HepG2 (cell line): ENCODE measurements around the gene NFATC3. TPM values are rescaled to one million over a fixed set of nuclear protein-coding genes. Genes with fewer than 3 reads are reported as not detected.

Experiments
- AGO2 ChIP-seq: fragments of 200-400 bp; formaldehyde crosslinking; optimal IDR thresholded peaks from 2 replicates; pipeline ENCODE3; 2017; ENCODE audit warnings: mild to moderate bottlenecking, low read depth, low read length, moderate library complexity
- FOXK1 ChIP-seq: sonication (generic); formaldehyde crosslinking; IDR thresholded peaks from 2 replicates; pipeline ENCODE4 v1.4.0; 2020; ENCODE audit warnings: low read depth, missing genetic modification reagents, borderline replicate concordance
- MTF2 ChIP-seq: sonication (generic); formaldehyde crosslinking; IDR thresholded peaks from 2 replicates; pipeline ENCODE4 v1.5.0; 2020; ENCODE audit warnings: missing genetic modification reagents, borderline replicate concordance
- MXI1 ChIP-seq: IDR thresholded peaks from 3 replicates; pipeline ENCODE4 v1.6.1; 2012; ENCODE audit warnings: low read depth, low read length, inconsistent platforms, borderline replicate concordance
- NCOA1 ChIP-seq: sonication (generic); formaldehyde crosslinking; IDR thresholded peaks from 2 replicates; pipeline ENCODE4 v1.9.0; 2021; ENCODE audit warnings: missing genetic modification reagents
- PHF8 ChIP-seq: sonication (generic); formaldehyde crosslinking; IDR thresholded peaks from 2 replicates; pipeline ENCODE4 v1.5.0; 2020; ENCODE audit warnings: missing genetic modification reagents
- POLR2A ChIP-seq, 2 experiments: IDR thresholded peaks; 2 replicates each; pipeline ENCODE4 v1.6.1; 2011; ENCODE audit warnings: low read depth in 2 of 2, low read length in 2 of 2, mild to moderate bottlenecking in 1 of 2, moderate library complexity in 1 of 2; ENCODE audit not compliant: insufficient read depth in 1 of 2
- PRMT3 ChIP-seq: sonication (generic); formaldehyde crosslinking; IDR thresholded peaks from 2 replicates; pipeline ENCODE4 v1.8.1; 2022; ENCODE audit warnings: low read depth, mild to moderate bottlenecking, moderate library complexity, missing genetic modification reagents, borderline replicate concordance
- REL ChIP-seq: sonication (generic); formaldehyde crosslinking; conservative IDR thresholded peaks from 2 replicates; pipeline ENCODE4 v1.8.0; 2022; ENCODE audit warnings: mild to moderate bottlenecking, missing genetic modification reagents, moderate library complexity
- SMC3 ChIP-seq: IDR thresholded peaks from 2 replicates; pipeline ENCODE4 v1.6.1; 2011; ENCODE audit warnings: low read length, improper control_type of control experiment
- SNAPC2 ChIP-seq: sonication (generic); formaldehyde crosslinking; IDR thresholded peaks from 2 replicates; pipeline ENCODE4 v1.8.1; 2022; ENCODE audit warnings: mild to moderate bottlenecking, missing genetic modification reagents
- SRSF1 ChIP-seq: fragments of 200-400 bp; formaldehyde crosslinking; optimal IDR thresholded peaks from 2 replicates; pipeline ENCODE3; 2017; ENCODE audit warnings: mild to moderate bottlenecking, low read depth, low read length, moderate library complexity
- TARDBP ChIP-seq: sonication (generic); formaldehyde crosslinking; IDR thresholded peaks from 2 replicates; pipeline ENCODE4 v1.8.0; 2022; ENCODE audit warnings: mild to moderate bottlenecking, missing genetic modification reagents
- TCF12 ChIP-seq, 2 experiments: fragments of 450-650 bp in 1 of 2; sonication (generic) in 1 of 2; formaldehyde crosslinking in 1 of 2; IDR thresholded peaks; 2 replicates each; pipeline versions ENCODE4 v1.6.1 to v1.8.0; 2017 to 2022; ENCODE audit warnings: antibody characterized with exemption in 1 of 2, mild to moderate bottlenecking in 1 of 2, missing genetic modification reagents in 1 of 2, moderate library complexity in 1 of 2
- TCF7L2 ChIP-seq: IDR thresholded peaks from 2 replicates; pipeline ENCODE4 v1.6.1; 2011; ENCODE audit warnings: mild to moderate bottlenecking, low read depth, low read length, moderate library complexity
- U2AF2 ChIP-seq: fragments of 200-400 bp; formaldehyde crosslinking; IDR thresholded peaks from 2 replicates; pipeline ENCODE4 v1.6.1; 2017; ENCODE audit warnings: low read depth, mild to moderate bottlenecking, low read length
- ZC3H4 ChIP-seq: sonication (generic); formaldehyde crosslinking; IDR thresholded peaks from 2 replicates; pipeline ENCODE4 v1.4.0; 2020; ENCODE audit warnings: missing genetic modification reagents, borderline replicate concordance
- ZNF34 ChIP-seq: sonication (generic); formaldehyde crosslinking; IDR thresholded peaks from 2 replicates; pipeline ENCODE4 v1.4.0; 2020; ENCODE audit warnings: mild to moderate bottlenecking, missing genetic modification reagents, borderline replicate concordance
- ZNF546 ChIP-seq: sonication (generic); formaldehyde crosslinking; conservative IDR thresholded peaks from 2 replicates; pipeline ENCODE4 v1.8.1; 2023; ENCODE audit warnings: mild to moderate bottlenecking, missing genetic modification reagents
- ZNF672 ChIP-seq: sonication (generic); formaldehyde crosslinking; IDR thresholded peaks from 2 replicates; pipeline ENCODE4 v1.8.1; 2022; ENCODE audit warnings: missing genetic modification reagents
- ZSCAN12 ChIP-seq: sonication (generic); formaldehyde crosslinking; IDR thresholded peaks from 2 replicates; pipeline ENCODE4 v1.9.0; 2021; ENCODE audit warnings: mild to moderate bottlenecking, missing genetic modification reagents
- polyA plus RNA-seq, 8 experiments: library from polyadenylated mRNA; depleted of rRNA in 3 of 8; stranded (reverse) in 7 of 8; unstranded in 1 of 8; fragments of >200 nt; fragmentation: Illumina TruSeq in 4 of 8; extraction: Trizol in 4 of 8; gene quantifications; 2 replicates each; pipeline versions ENCODE4 v1.2.1 to v1.2.3, GENCODE V29; 2011 to 2016; ENCODE audit warnings: low read depth in 4 of 8, missing spikeins in 1 of 8, mixed read lengths in 1 of 8; ENCODE audit not compliant: insufficient read depth in 1 of 8
- total RNA-seq, 5 experiments: library from RNA; depleted of rRNA; stranded (reverse); fragments of >200 nt; fragmentation: Illumina TruSeq; extraction: Trizol; gene quantifications; 2 replicates each; pipeline ENCODE4 v1.2.3, GENCODE V29; 2016; ENCODE audit warnings: low read depth in 1 of 5
- TF ChIP-seq, protein P1 (sequence below): sonication (generic); formaldehyde crosslinking; conservative IDR thresholded peaks from 2 replicates; pipeline ENCODE4 v1.5.0; 2020; ENCODE audit warnings: missing genetic modification reagents
- TF ChIP-seq, protein P2 (sequence below): sonication (generic); formaldehyde crosslinking; IDR thresholded peaks from 2 replicates; pipeline ENCODE4 v1.4.0; 2020; ENCODE audit warnings: missing genetic modification reagents
- TF ChIP-seq, protein P3 (sequence below): sonication (generic); formaldehyde crosslinking; IDR thresholded peaks from 2 replicates; pipeline ENCODE4 v1.8.0; 2022; ENCODE audit warnings: mild to moderate bottlenecking, missing genetic modification reagents, moderate library complexity
- TF ChIP-seq, protein P4 (sequence below): sonication (generic); formaldehyde crosslinking; IDR thresholded peaks from 2 replicates; pipeline ENCODE4 v1.4.0; 2020; ENCODE audit warnings: mild to moderate bottlenecking, low read depth, missing genetic modification reagents

NFATC3 gene
- total and polyA plus RNA-seq, 2 of the 13 experiments (the other 11 are each of a cell fraction or from before 2014, with no cell fraction given) = 52.6 to 62.7 TPM

DNA sequence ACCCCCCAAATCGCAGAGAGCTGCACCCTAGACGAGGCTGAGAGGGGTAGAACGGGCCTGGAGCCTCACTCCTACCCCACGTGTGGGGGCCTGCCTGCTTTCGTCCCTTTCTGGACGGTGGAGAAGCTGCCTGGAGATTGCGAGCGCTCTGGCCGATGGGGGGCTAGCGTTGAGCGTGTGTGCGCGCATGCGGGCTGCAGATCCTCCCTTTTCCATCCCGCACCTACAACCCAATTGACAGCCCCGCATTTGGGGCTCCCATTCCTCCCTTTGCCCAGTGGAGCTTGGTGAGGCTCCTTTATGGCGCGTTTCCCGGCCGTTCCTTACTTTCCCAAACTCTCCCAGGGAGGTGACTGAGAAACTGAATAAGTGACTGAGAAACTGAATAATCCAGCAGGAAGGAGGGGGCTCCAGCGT is 151.7 kb downstream of the NFATC3 start (continued):
- TF ChIP-seq, protein P1, sequence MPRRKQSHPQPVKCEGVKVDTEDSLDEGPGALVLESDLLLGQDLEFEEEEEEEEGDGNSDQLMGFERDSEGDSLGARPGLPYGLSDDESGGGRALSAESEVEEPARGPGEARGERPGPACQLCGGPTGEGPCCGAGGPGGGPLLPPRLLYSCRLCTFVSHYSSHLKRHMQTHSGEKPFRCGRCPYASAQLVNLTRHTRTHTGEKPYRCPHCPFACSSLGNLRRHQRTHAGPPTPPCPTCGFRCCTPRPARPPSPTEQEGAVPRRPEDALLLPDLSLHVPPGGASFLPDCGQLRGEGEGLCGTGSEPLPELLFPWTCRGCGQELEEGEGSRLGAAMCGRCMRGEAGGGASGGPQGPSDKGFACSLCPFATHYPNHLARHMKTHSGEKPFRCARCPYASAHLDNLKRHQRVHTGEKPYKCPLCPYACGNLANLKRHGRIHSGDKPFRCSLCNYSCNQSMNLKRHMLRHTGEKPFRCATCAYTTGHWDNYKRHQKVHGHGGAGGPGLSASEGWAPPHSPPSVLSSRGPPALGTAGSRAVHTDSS (CRISPR knock-in tag) = no peak
- TF ChIP-seq ZNF34 (CRISPR knock-in tag) = no peak
- no peak for TF ChIP-seq REL (CRISPR knock-in tag)
- TF ChIP-seq TARDBP = 0 out of 2 replicates have a peak, but pooled peaks have one; percentile 3
- peak; percentile 28 for TF ChIP-seq SRSF1
- 0 out of 2 replicates have a peak, but pooled peaks have one; percentile 15 for TF ChIP-seq U2AF2
- TF ChIP-seq NCOA1 (CRISPR knock-in tag) = 0 out of 2 replicates have a peak, but pooled peaks have one; percentile 13
- TF ChIP-seq, protein P2, sequence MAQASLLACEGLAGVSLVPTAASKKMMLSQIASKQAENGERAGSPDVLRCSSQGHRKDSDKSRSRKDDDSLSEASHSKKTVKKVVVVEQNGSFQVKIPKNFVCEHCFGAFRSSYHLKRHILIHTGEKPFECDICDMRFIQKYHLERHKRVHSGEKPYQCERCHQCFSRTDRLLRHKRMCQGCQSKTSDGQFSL = no peak
- no peak for TF ChIP-seq ZNF672 (CRISPR knock-in tag)
- TF ChIP-seq TCF12 (IDR thresholded peaks at IDR 0.05) = no peak
- no peak for TF ChIP-seq TCF12 (CRISPR knock-in tag; IDR thresholded peaks at IDR 0.05)
- peak; percentile 89 for TF ChIP-seq AGO2
- peak in 1 of 2 experiments; percentile 17; a peak in 1 of 4 replicates for TF ChIP-seq POLR2A (IDR thresholded peaks at IDR 0.05; ENCODE audit: insufficient read depth in 1 of 2, low read depth in 2 of 2, low read length in 2 of 2)
- TF ChIP-seq, protein P3, sequence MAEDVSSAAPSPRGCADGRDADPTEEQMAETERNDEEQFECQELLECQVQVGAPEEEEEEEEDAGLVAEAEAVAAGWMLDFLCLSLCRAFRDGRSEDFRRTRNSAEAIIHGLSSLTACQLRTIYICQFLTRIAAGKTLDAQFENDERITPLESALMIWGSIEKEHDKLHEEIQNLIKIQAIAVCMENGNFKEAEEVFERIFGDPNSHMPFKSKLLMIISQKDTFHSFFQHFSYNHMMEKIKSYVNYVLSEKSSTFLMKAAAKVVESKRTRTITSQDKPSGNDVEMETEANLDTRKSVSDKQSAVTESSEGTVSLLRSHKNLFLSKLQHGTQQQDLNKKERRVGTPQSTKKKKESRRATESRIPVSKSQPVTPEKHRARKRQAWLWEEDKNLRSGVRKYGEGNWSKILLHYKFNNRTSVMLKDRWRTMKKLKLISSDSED (CRISPR knock-in tag) = 0 out of 2 replicates have a peak, but pooled peaks have one; percentile 28
- peak; percentile 53; the same call in 1 of the 2 replicates for TF ChIP-seq SNAPC2
- no peak for TF ChIP-seq SMC3
- TF ChIP-seq FOXK1 (CRISPR knock-in tag) = no peak
- TF ChIP-seq, protein P4, sequence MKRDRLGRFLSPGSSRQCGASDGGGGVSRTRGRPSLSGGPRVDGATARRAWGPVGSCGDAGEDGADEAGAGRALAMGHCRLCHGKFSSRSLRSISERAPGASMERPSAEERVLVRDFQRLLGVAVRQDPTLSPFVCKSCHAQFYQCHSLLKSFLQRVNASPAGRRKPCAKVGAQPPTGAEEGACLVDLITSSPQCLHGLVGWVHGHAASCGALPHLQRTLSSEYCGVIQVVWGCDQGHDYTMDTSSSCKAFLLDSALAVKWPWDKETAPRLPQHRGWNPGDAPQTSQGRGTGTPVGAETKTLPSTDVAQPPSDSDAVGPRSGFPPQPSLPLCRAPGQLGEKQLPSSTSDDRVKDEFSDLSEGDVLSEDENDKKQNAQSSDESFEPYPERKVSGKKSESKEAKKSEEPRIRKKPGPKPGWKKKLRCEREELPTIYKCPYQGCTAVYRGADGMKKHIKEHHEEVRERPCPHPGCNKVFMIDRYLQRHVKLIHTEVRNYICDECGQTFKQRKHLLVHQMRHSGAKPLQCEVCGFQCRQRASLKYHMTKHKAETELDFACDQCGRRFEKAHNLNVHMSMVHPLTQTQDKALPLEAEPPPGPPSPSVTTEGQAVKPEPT (CRISPR knock-in tag) = no peak
- TF ChIP-seq ZC3H4 (CRISPR knock-in tag) = no peak; the same call in 1 of the 2 replicates
- no peak for TF ChIP-seq ZSCAN12 (CRISPR knock-in tag)
- peak; percentile 27; the same call in 1 of the 3 replicates for TF ChIP-seq MXI1
- peak; percentile 23; the same call in 1 of the 2 replicates for TF ChIP-seq ZNF546 (CRISPR knock-in tag)
- TF ChIP-seq PHF8 (CRISPR knock-in tag) = peak; percentile 2; the same call in 1 of the 2 replicates
- TF ChIP-seq TCF7L2 = no peak
- TF ChIP-seq PRMT3 (CRISPR knock-in tag) = no peak
- 0 out of 2 replicates have a peak, but pooled peaks have one; percentile 21 for TF ChIP-seq MTF2
